ENCODE measurements around the gene KRTCAP2.

- no peak; the same call in none of the 2 replicates for TF ChIP-seq CTCF (conservative IDR thresholded peaks at IDR 0.05)
- no peak for TF ChIP-seq ZFX (IDR thresholded peaks at IDR 0.05)
Observed at GRCh38 chr1:155173478-155174323, 597 bp upstream of the KRTCAP2 start, which contains the start of gene TRIM46.

Measured in C4-2B (cell line).